Activated naive CD8-positive, alpha-beta T cell (primary cell): Measurements from ENCODE around the gene MRPL22.
A peak's percentile ranks its signal among the peaks of the same experiment; 100 is the strongest.
"Not testable (repeated sequence)": the region's sequence is repeated elsewhere in the genome, so short reads cannot be mapped to it uniquely, and the experiment has no call there.

Experiments used
- H3K27ac Mint-ChIP-seq: one replicate; pipeline ENCODE4 v1.8.0; 2021; ENCODE audit warnings: mixed read lengths
- H3K27me3 Mint-ChIP-seq: one replicate; pipeline ENCODE4 v1.8.0; 2021; ENCODE audit warnings: mixed read lengths
- H3K36me3 Mint-ChIP-seq: one replicate; pipeline ENCODE4 v1.8.0; 2021; ENCODE audit warnings: mixed read lengths
- H3K4me1 Mint-ChIP-seq: one replicate; pipeline ENCODE4 v1.8.0; 2021; ENCODE audit warnings: low read depth, mixed read lengths
- H3K4me3 Mint-ChIP-seq: one replicate; pipeline ENCODE4 v1.8.0; 2021; ENCODE audit warnings: mild to moderate bottlenecking, mixed read lengths
- H3K9me3 Mint-ChIP-seq: one replicate; pipeline ENCODE4 v1.8.0; 2021; ENCODE audit warnings: low read depth, mixed read lengths

The MRPL22 gene

DNA sequence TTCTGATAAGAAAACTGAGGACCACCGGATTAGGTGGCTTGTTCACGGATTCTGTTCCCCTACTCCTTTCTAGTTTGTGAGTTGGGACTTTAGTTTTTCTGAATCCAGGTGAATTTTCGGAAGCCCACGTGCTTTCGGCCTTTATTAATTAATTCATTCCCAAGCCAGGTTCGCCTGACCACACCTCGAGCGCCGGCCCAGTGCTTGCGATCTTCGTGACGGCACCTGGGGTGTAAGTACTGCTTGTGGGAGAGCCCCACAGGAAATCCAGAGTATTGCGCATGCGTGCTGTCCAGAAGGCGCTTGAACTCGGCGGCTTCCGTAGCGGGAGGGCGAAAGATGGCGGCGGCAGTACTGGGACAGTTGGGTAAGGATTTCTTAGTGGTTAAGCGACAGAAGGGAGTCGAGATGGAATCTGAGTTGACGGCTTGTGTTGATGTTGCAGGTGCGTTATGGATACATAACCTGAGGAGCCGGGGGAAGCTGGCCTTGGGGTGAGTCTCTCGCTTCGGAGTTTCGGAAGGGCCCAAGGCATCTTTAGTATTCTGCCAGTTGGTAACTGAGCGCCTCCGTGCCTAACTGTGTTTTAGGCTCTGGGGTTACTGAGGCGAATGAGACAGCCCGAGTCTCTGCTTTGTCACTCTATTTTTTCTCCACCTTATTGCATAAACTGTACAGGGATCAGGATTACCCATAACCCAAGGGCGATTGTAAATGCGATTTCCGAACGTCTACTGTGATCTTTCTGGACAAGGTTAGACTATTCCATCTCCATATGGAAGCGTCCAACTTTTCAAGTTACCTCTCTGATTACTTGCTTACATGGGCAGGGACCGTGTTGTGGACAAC is at the start of gene MRPL22:
MRPL22 (plus strand) TSS at position 302 of the 849 bp plus-strand sequence; CDS start at position 340, 38 bp downstream.
- H3K27me3 Mint-ChIP-seq: no peaks in the 10 kb centered on the region
- H3K36me3 Mint-ChIP-seq: no peaks in the 10 kb centered on the region
- H3K4me1 Mint-ChIP-seq: peaks cover 46% of the 10 kb centered on the region

DNA sequence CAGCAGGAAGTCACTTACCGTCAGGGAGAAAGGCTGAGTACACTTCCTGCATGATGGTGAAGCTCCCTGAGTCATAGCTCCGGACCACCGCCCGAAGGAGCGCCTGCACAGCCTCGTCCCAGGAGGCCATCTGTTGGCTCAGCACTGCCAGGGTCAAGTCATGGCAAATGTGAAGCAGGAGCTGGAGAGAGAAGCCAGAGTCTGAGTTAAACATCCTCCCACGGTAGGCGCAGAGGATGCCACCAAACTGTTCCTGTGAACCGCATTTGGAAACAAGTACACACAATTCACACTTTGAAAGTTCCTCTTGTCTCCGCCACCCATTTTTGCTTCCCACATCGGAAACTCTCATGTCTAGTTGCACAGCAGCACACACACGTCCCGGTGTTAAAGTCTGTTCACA is 48.5 kb upstream of the MRPL22 start:
- Mint-ChIP-seq H3K27me3 (no peaks in the 10 kb centered on the region), H3K4me3 (no peak overlapping the region), H3K27ac (no peak overlapping the region), H3K36me3 (peaks cover 38% of the 10 kb centered on the region), H3K4me1 (no peaks in the 10 kb centered on the region), H3K9me3 (peaks cover 2% of the 10 kb centered on the region)

More for the DNA sequence above, at the start of gene MRPL22:
- Mint-ChIP-seq H3K27ac (peak within 1 kb of the TSS; percentile 94), H3K4me3 (peak within 1 kb of the TSS; percentile 97), H3K9me3 (no peaks in the 10 kb centered on the region)

DNA sequence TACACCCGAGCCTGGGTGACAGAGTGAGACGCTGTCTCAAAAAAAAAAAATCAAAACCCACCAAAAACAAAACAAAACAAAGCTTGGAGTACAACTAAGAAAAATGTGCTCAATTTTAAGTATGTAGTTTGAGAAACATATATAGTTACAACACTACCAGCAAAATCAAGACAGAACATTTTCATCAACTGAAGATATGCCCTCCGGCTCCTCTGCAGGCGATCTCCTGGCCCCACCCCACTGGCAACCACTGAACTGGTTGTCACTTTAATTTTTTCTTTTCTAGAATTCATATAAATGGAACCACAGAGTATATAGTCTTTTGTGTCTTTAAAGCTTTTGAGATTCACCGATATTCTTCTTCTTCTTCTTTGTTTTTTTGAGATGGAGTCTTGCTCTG is 47.5 kb upstream of the MRPL22 start:
- H3K36me3 Mint-ChIP-seq: peaks cover 30% of the 10 kb centered on the region
- no peak overlapping the region for H3K4me3 Mint-ChIP-seq

DNA sequence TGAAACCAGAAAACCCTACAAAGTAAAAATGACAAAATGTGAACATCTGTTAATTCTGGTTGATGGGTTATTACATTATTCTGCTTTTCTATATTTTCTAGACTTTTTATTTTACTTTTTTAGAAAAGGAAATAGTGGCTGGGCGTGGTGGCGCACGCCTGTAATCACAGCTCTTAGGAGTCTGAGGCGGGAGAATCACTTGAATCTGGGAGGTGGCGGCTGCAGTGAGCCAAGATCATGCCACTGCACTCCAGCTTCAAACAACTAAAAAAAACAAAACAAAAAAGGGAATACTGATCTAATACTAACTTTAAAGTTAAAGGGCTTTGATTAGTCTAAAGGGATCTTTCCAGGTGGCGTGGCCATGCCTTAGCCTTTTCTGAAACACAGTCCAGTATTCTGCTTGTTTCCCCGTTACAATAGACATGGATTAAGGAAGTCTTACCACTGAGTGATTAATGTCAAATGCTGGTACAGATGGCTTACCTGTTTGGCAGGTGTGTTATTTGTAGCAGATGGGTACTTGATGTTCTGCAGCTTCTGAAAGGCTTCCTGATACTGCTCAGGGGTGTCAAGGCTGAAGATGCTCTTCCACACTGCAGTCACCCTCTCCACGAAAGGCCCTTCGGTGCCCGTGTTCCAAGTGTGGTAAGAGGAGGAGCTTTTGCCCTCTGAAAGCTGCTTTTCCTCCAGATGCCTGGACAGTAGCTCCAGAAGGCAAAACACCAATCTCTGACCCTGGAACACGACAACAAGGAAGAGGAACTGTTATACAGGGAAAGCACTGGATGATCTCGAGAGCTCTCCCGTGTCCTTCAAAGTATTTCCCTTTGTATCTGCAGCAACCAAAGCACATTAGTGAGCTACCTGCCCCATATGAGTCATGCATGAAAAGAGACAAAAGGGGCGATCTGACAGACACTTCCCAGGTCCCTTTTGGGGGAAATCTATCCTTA is 45.0 kb upstream of the MRPL22 start:
- Mint-ChIP-seq H3K4me3 (no peak overlapping the region), H3K36me3 (peaks cover 22% of the 10 kb centered on the region), H3K27ac (no peak overlapping the region), H3K4me1 (no peaks in the 10 kb centered on the region), H3K27me3 (no peaks in the 10 kb centered on the region), H3K9me3 (no peaks in the 10 kb centered on the region)

More for the DNA sequence above, 47.5 kb upstream of the MRPL22 start:
- Mint-ChIP-seq H3K27ac (no peak overlapping the region), H3K27me3 (no peaks in the 10 kb centered on the region), H3K4me1 (no peaks in the 10 kb centered on the region), H3K9me3 (no peaks in the 10 kb centered on the region)

DNA sequence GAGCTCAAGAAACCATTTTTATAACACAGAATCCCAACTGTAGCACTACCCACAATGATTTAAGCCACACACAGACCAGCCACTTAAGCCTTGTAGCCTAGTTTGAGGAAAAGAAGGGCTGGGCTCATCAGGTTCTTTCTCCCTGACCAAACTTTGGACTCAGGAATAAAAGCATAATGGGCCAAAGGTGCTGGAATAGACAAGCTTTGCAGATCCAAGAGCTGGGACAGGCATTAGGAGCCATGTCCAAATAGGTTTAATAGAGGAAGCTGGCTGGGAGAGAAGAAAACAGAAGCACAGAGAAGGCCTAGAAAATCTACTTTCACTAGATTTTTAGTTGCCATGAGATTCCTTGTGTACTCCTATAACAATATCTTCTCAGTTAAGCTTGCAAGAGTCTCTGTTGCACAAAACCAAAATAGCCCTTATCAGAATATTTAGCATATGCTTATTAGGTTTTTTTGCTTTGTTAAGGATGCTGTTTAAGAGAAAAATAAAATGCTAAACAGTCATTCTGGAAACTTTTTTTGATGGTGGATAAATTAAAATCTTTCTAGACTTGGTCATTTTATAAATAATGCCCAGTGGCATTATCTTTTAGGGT is 44.2 kb upstream of the MRPL22 start:
- Mint-ChIP-seq H3K4me3 (no peak overlapping the region), H3K27ac (no peak overlapping the region), H3K27me3 (no peaks in the 10 kb centered on the region), H3K36me3 (peaks cover 19% of the 10 kb centered on the region), H3K9me3 (no peaks in the 10 kb centered on the region), H3K4me1 (no peaks in the 10 kb centered on the region)

DNA sequence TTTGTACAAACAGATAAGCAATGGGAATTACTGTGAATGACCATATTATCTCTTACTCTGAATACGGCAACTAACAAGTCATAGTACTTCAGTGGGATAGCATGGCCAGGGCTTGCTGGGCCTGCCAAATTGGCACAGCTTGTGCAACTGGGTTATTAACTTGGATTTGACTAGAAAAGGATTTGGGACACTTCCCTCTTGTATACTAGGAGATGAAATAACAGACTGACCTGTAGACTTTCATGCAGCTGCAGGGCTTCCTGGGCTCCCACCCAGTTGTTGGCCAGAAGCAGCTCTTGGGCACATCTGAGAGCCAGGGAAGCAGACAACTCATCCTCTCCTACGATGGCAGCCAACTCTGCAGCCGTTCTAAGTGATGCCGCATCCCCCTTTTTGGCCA is 42.7 kb upstream of the MRPL22 start:
- no peak overlapping the region for H3K27ac Mint-ChIP-seq
- H3K36me3 Mint-ChIP-seq: peaks cover 17% of the 10 kb centered on the region
- no peaks in the 10 kb centered on the region for H3K9me3 Mint-ChIP-seq
- H3K27me3 Mint-ChIP-seq: no peaks in the 10 kb centered on the region
- no peak overlapping the region for H3K4me3 Mint-ChIP-seq
- no peaks in the 10 kb centered on the region for H3K4me1 Mint-ChIP-seq

DNA sequence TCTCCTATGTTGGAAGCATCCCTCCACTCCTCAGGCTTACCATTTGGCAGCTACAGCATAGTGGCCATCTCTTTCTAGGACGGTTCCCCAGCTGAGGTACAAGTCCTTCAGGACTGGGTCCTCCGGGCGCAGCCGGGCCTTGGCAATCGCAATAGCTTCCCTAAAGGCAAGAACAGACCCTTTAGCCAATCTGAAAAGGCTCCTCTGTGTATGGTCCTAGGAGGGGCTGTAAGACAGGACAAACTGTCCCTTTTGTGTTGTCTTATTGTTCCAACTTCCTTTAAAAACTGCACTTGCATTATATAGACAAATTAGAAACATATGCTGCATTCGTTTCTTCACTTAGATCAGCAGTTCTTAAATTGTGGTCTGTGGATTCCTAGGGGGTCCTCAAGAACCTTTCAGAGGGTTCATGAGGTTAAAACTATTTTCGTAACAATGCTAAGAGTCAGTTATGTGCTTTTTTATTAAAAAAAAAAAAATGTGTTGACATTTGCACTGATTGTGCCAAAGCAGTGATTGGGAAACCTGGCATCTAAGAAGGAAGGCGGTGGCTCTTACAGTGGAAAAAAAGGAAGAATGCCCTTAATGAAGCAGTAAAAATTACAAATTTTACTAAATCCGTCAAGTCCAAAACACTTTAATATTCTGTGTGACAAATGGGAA is 41.6 kb upstream of the MRPL22 start:
- H3K4me1 Mint-ChIP-seq: no peaks in the 10 kb centered on the region
- H3K27me3 Mint-ChIP-seq: no peaks in the 10 kb centered on the region
- no peaks in the 10 kb centered on the region for H3K9me3 Mint-ChIP-seq
- H3K4me3 Mint-ChIP-seq: no peak overlapping the region
- H3K36me3 Mint-ChIP-seq: peaks cover 17% of the 10 kb centered on the region
- no peak overlapping the region for H3K27ac Mint-ChIP-seq

DNA sequence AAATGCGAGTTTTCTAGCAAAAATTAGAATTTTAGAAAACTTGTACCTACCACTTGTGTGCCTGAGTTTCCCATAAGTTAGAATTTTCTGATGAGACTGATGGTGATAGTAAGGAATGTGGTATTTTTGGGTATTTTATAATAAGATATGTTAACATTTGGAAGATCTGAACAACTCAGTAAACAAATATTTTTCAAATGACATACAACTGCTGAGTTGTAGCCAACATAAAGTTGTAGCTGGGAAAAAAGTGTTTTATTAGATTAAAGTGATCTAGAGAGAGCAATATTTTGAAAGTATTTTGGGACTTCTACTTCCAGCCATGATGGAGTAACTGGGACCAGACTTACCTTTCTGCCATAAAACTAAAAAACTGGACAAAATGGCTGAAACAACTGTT is 40.8 kb upstream of the MRPL22 start:
- H3K4me3 Mint-ChIP-seq: no peak overlapping the region
- H3K27me3 Mint-ChIP-seq: no peaks in the 10 kb centered on the region
- no peak overlapping the region for H3K27ac Mint-ChIP-seq
- H3K36me3 Mint-ChIP-seq: peaks cover 17% of the 10 kb centered on the region
- no peaks in the 10 kb centered on the region for H3K4me1 Mint-ChIP-seq
- H3K9me3 Mint-ChIP-seq: no peaks in the 10 kb centered on the region

DNA sequence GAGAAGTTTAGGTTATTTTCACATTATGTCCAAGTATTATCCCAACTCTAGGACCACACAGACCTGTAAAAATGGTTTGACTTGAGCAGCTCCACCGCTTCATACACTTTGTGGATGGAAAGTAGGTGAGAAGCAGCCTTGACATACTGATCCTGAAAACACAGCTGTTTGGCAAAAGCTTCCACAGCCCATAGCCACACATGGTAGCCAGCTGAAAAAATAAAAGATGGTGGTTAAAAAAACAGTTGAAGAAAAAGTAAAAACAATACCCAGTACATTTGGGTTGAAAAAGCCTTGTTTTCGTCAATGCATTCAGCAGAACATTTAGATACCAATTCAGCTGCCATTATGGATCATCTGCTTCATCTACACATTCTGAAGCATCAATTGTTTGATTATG is 39.6 kb upstream of the MRPL22 start:
- peaks cover 12% of the 10 kb centered on the region for H3K36me3 Mint-ChIP-seq
- no peak overlapping the region for H3K27ac Mint-ChIP-seq
- H3K27me3 Mint-ChIP-seq: no peaks in the 10 kb centered on the region
- no peak overlapping the region for H3K4me3 Mint-ChIP-seq
- no peaks in the 10 kb centered on the region for H3K9me3 Mint-ChIP-seq
- H3K4me1 Mint-ChIP-seq: no peaks in the 10 kb centered on the region

DNA sequence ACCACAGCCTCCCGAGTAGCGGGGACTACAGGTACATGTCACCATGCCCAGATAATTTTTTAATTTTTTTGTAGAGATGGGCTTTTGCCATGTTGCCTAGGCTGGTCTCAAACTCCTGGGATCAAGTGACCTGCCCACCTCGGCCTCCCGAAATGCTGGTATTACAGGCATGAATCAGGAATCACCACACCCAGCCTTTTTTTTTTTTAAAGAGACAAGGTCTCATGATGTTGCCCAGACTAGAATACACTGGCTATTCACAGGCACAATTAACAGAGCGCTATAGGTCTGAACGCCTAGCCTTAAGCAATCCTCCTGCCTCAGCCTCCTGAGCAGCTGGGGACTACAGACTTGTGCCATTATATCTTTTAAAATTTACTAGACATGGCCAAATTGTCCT is 39.0 kb upstream of the MRPL22 start:
- no peak overlapping the region for H3K4me3 Mint-ChIP-seq
- no peaks in the 10 kb centered on the region for H3K27me3 Mint-ChIP-seq
- H3K27ac Mint-ChIP-seq: no peak overlapping the region
- H3K9me3 Mint-ChIP-seq: no peaks in the 10 kb centered on the region
- peaks cover 10% of the 10 kb centered on the region for H3K36me3 Mint-ChIP-seq
- no peaks in the 10 kb centered on the region for H3K4me1 Mint-ChIP-seq

DNA sequence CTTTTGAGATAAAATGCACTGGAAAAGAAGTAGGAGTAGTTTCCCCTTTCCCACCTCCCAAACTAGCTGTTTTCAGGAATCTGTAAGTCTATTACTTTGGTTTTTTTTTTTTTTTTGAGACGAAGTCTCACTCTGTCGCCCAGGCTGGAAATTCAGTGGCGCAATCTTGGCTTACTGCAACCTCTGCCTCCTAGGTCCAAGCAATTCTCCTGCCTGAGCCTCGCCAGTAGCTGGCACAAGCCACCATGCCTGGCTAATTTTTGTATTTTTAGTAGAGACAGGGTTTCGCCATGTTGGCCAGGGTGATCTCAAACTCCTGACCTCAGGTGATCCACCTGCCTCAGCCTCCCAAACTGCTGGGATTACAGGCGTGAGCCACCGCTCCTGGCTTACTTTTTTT is 35.3 kb upstream of the MRPL22 start:
- not testable (repeated sequence) for H3K4me3 Mint-ChIP-seq, H3K27me3 Mint-ChIP-seq, H3K9me3 Mint-ChIP-seq, H3K4me1 Mint-ChIP-seq, H3K27ac Mint-ChIP-seq
- peaks cover 10% of the 10 kb centered on the region for H3K36me3 Mint-ChIP-seq

DNA sequence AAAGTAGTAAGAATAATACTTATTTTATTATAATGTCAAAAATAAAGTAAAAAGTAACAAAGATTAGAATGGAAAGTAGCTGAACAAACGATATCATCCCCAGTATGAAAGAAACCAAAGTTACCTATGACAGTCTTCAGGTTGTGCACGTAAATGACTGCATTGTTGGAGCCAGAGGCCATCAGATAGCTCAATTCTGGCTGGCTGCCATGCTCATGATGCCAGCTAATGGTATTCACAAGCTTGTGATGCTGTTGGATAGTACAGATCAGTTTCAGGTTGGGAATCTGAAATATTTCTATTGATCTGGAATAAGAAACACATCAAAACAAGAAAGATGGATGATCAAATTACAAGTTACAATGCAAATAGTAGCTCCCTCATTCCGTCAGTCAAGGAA is 24.0 kb upstream of the MRPL22 start:
- H3K9me3 Mint-ChIP-seq: no peaks in the 10 kb centered on the region
- no peak overlapping the region for H3K4me3 Mint-ChIP-seq
- peaks cover 21% of the 10 kb centered on the region for H3K36me3 Mint-ChIP-seq
- no peaks in the 10 kb centered on the region for H3K27me3 Mint-ChIP-seq
- H3K27ac Mint-ChIP-seq: no peak overlapping the region
- H3K4me1 Mint-ChIP-seq: no peaks in the 10 kb centered on the region

DNA sequence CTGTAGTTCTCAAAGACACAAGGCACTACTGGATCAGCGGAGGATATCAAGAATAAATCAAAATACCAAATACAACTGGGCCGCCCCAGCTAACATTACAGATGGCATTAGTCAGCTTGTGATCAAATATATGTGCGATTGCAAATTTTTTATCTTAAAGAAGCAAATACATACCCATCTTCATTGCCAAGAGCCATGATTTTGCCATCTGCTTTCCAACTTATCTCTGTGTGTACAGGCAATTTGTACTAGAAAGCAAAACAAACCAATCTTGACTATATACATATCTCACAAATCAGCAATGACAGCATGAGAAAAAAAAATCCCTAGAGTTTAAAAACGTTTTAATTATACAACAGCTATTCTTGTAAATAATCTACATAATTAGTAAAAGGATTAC is 23.1 kb upstream of the MRPL22 start:
- H3K27ac Mint-ChIP-seq: no peak overlapping the region
- no peaks in the 10 kb centered on the region for H3K9me3 Mint-ChIP-seq
- H3K4me1 Mint-ChIP-seq: no peaks in the 10 kb centered on the region
- no peak overlapping the region for H3K4me3 Mint-ChIP-seq
- peaks cover 15% of the 10 kb centered on the region for H3K36me3 Mint-ChIP-seq
- no peaks in the 10 kb centered on the region for H3K27me3 Mint-ChIP-seq
